ENCODE data around the gene ATP6V0E2.

Gene ATP6V0E2

GRCh38 chr7:149872419-149873073 is 1.2 kb upstream of the ATP6V0E2 start:
- H3K4me3 ChIP-seq (ENCODE audit: low read depth, low read length): peak overlapping the region; percentile 79
- peak; percentile 92 for DNase-seq (ENCODE audit: low read depth)
- TF ChIP-seq CTCF (conservative IDR thresholded peaks at IDR 0.05; ENCODE audit: low read depth, low read length): peak; percentile 41

GRCh38 chr7:149873970-149874643 is 338 bp downstream of the ATP6V0E2 start:
- TF ChIP-seq CTCF (conservative IDR thresholded peaks at IDR 0.05; ENCODE audit: low read depth, low read length): no peak
- H3K4me3 ChIP-seq (ENCODE audit: low read depth, low read length): peak overlapping the region; percentile 79
- DNase-seq (ENCODE audit: low read depth): no peak

- no peak for TF ChIP-seq CTCF (conservative IDR thresholded peaks at IDR 0.05; ENCODE audit: low read depth, low read length)
- H3K4me3 ChIP-seq (ENCODE audit: low read depth, low read length): no peak overlapping the region
- no peak for DNase-seq (ENCODE audit: low read depth)
Observed at GRCh38 chr7:149874644-149875028, 867 bp downstream of the ATP6V0E2 start.

- no peak for TF ChIP-seq CTCF (conservative IDR thresholded peaks at IDR 0.05; ENCODE audit: low read depth, low read length)
- no peak for DNase-seq (ENCODE audit: low read depth)
- H3K4me3 ChIP-seq (ENCODE audit: low read depth, low read length): no peak overlapping the region
Observed at GRCh38 chr7:149875396-149875795, 1.6 kb downstream of the ATP6V0E2 start.

GRCh38 chr7:149877890-149878522 is 4.2 kb downstream of the ATP6V0E2 start:
- no peak for TF ChIP-seq CTCF (conservative IDR thresholded peaks at IDR 0.05; ENCODE audit: low read depth, low read length)
- DNase-seq (ENCODE audit: low read depth): no peak
- no peak overlapping the region for H3K4me3 ChIP-seq (ENCODE audit: low read depth, low read length)

GRCh38 chr7:149878523-149878921 is 4.8 kb downstream of the ATP6V0E2 start:
- no peak overlapping the region for H3K4me3 ChIP-seq (ENCODE audit: low read depth, low read length)
- TF ChIP-seq CTCF (conservative IDR thresholded peaks at IDR 0.05; ENCODE audit: low read depth, low read length): no peak
- DNase-seq (ENCODE audit: low read depth): no peak
